Aorta (tissue), 5 donors: ENCODE data around the gene PRKCE. TPM values are rescaled to one million over a fixed set of nuclear protein-coding genes. Genes with fewer than 3 reads are reported as not detected.

Experiments
- ATAC-seq: fragments of 200-7000 bp; cut with Tn5 transposase; one replicate; pipeline ENCODE4 v1.9.1; 2022; ENCODE audit warnings: moderate library complexity; ENCODE audit not compliant: low FRiP score
- DNase-seq, 2 donors: peaks; one replicate each; pipeline ENCODE4 v3.0.0-alpha.2; 2020
- H3K27ac ChIP-seq, 2 donors: one replicate each; pipeline ENCODE4 v1.5.1; 2013; ENCODE audit warnings: low read length in 2 of 2, mild to moderate bottlenecking in 2 of 2, moderate library complexity in 2 of 2, control low read depth in 1 of 2, inconsistent platforms in 1 of 2, low read depth in 1 of 2
- H3K27me3 ChIP-seq, 2 donors: one replicate each; pipeline ENCODE4 v1.6.1; 2013; ENCODE audit warnings: control low read depth in 1 of 2, low read length in 1 of 2, mild to moderate bottlenecking in 1 of 2, moderate library complexity in 1 of 2; ENCODE audit not compliant: insufficient read depth in 2 of 2, control insufficient read depth in 1 of 2
- H3K36me3 ChIP-seq, 2 donors: one replicate each; pipeline ENCODE4 v1.6.1; 2013; ENCODE audit warnings: control low read depth in 1 of 2, low read length in 1 of 2, mild to moderate bottlenecking in 1 of 2; ENCODE audit not compliant: insufficient read depth in 2 of 2, control insufficient read depth in 1 of 2
- H3K4me1 ChIP-seq, 2 donors: one replicate each; pipeline ENCODE4 v1.6.1; 2013; ENCODE audit warnings: low read length in 2 of 2, control low read depth in 1 of 2, mild to moderate bottlenecking in 1 of 2, moderate library complexity in 1 of 2; ENCODE audit not compliant: insufficient read depth in 2 of 2, control insufficient read depth in 1 of 2
- H3K4me3 ChIP-seq, 2 donors: one replicate each; pipeline ENCODE4 v1.5.1; 2013; ENCODE audit warnings: low read length in 2 of 2, control low read depth in 1 of 2, mild to moderate bottlenecking in 1 of 2
- H3K9me3 ChIP-seq: one replicate; pipeline ENCODE4 v1.6.1; 2013; ENCODE audit warnings: mild to moderate bottlenecking, low read length; ENCODE audit not compliant: control insufficient read depth
- WGBS, 2 donors: extraction: QIAGEN DNeasy Blood & Tissue Kit; methylation state at CpG; one replicate each; pipeline ENCODE4 v1.1.7; 2013; 5-methylcytosine and 5-hydroxymethylcytosine counted together
- intact Hi-C, 2 donors: fragments of 100-400 bp; cut with DNase I; formaldehyde crosslinking; loops; one replicate each; pipeline versions ENCODE4 v1.14.2 to v1.15.0; 2022
- polyA plus RNA-seq, 2 donors: library from polyadenylated mRNA; stranded (reverse); fragments of 200-250 nt; gene quantifications; one replicate each; pipeline ENCODE4 v1.2.3, GENCODE V29; 2013
- total RNA-seq, 2 donors: library from RNA; stranded (reverse); fragmentation: NEBNext Ultra II Directional; extraction: Animal tissue kit (Norgen Biotek cat#: 25700); gene quantifications; one replicate each; pipeline ENCODE4 v1.2.1, GENCODE V29; 2021
- donor health status: healthy with polysubstance abuse.
- donor health status: Bipolar disorder and iron deficiency.
- donor health status: DM: no; HTN: no; CAD: no.
- donor health status: DM: no; HTN: no; CAD: no.
- donor health status: DM: yes; HTN: yes; CAD: no.

The PRKCE gene
- total and polyA plus RNA-seq, 4 donors = 1.5 to 23.8 (median 11.2) TPM

GRCh38 chr2:45874344-45874743, 222.9 kb downstream of the PRKCE start:
- intact Hi-C loops = no loop called here
- no peaks in the 10 kb centered on the region for H3K27me3 ChIP-seq
- no peaks in the 10 kb centered on the region for H3K36me3 ChIP-seq
- no peaks in the 10 kb centered on the region for H3K9me3 ChIP-seq
- ATAC-seq (peak; percentile 88), DNase-seq (peak; percentile 81 to 86)
- H3K27ac ChIP-seq = no peak overlapping the region
- WGBS, 2 donors = 20 to 29% methylated on average over 3 of the region's 3 CpGs
- no peak overlapping the region for H3K4me3 ChIP-seq
- H3K4me1 ChIP-seq = no peaks in the 10 kb centered on the region

- Histone ChIP-seq H3K36me3 (no peaks in the 10 kb centered on the region), H3K9me3 (no peaks in the 10 kb centered on the region), H3K4me1 (no peaks in the 10 kb centered on the region), H3K4me3 (no peak overlapping the region), H3K27me3 (no peaks in the 10 kb centered on the region), H3K27ac (no peak overlapping the region)
- WGBS, 2 donors = 95 to 97% methylated on average over 2 of the region's 2 CpGs
- intact Hi-C loops = no loop called here
- ATAC-seq (no peak), DNase-seq (no peak)
These were observed 225.1 kb downstream of the PRKCE start for GRCh38 chr2:45876611-45877010.

GRCh38 chr2:45879406-45879805, 227.9 kb downstream of the PRKCE start:
- Histone ChIP-seq H3K4me3 (no peak overlapping the region), H3K27me3 (no peaks in the 10 kb centered on the region), H3K9me3 (no peaks in the 10 kb centered on the region), H3K36me3 (no peaks in the 10 kb centered on the region), H3K4me1 (peaks cover 0 to 11% of the 10 kb centered on the region in 2 donors), H3K27ac (no peak overlapping the region)
- intact Hi-C loops = no loop called here
- ATAC-seq = no peak
- 94 to 97% methylated on average over 6 of the region's 6 CpGs for WGBS, 2 donors
- no peak for DNase-seq

- Histone ChIP-seq H3K4me3 (no peak overlapping the region), H3K27me3 (no peaks in the 10 kb centered on the region), H3K4me1 (peaks cover 0 to 11% of the 10 kb centered on the region in 2 donors), H3K27ac (no peak overlapping the region), H3K36me3 (no peaks in the 10 kb centered on the region), H3K9me3 (no peaks in the 10 kb centered on the region)
- ATAC-seq = no peak
- DNase-seq = no peak
- intact Hi-C loops = no loop called here
- WGBS, 2 donors = 94 to 99% methylated on average over 2 of the region's 2 CpGs
These were observed 228.5 kb downstream of the PRKCE start for GRCh38 chr2:45879936-45880335.

GRCh38 chr2:45881970-45882581, 230.6 kb downstream of the PRKCE start:
- ATAC-seq = no peak
- WGBS, 2 donors = 93 to 97% methylated on average over 7 of the region's 7 CpGs
- intact Hi-C loops = no loop called here

GRCh38 chr2:45882707-45883602, 231.5 kb downstream of the PRKCE start:
- Histone ChIP-seq H3K9me3 (no peaks in the 10 kb centered on the region), H3K27ac (no peak overlapping the region), H3K36me3 (no peaks in the 10 kb centered on the region), H3K27me3 (no peaks in the 10 kb centered on the region), H3K4me3 (no peak overlapping the region), H3K4me1 (peaks cover 0 to 11% of the 10 kb centered on the region in 2 donors)
- ATAC-seq = peak; percentile 31
- intact Hi-C loops = no loop called here
- WGBS, 2 donors = 42 to 49% methylated on average over 21 of the region's 21 CpGs
- peak in 1 of 2 donors; percentile 65 for DNase-seq

More at GRCh38 chr2:45881970-45882581, 230.6 kb downstream of the PRKCE start:
- H3K36me3 ChIP-seq = no peaks in the 10 kb centered on the region
- H3K9me3 ChIP-seq = no peaks in the 10 kb centered on the region
- H3K4me3 ChIP-seq = no peak overlapping the region
- DNase-seq = no peak
- no peak overlapping the region for H3K27ac ChIP-seq
- peaks cover 0 to 11% of the 10 kb centered on the region in 2 donors for H3K4me1 ChIP-seq
- no peaks in the 10 kb centered on the region for H3K27me3 ChIP-seq

- H3K36me3 ChIP-seq = no peaks in the 10 kb centered on the region
- peak; percentile 8 for ATAC-seq
- no peak overlapping the region for H3K27ac ChIP-seq
- H3K4me1 ChIP-seq = peaks cover 0 to 11% of the 10 kb centered on the region in 2 donors
- no peaks in the 10 kb centered on the region for H3K27me3 ChIP-seq
- H3K4me3 ChIP-seq = no peak overlapping the region
- 70 to 80% methylated on average over 3 of the region's 3 CpGs for WGBS, 2 donors
- intact Hi-C loops = no loop called here
- no peak for DNase-seq
- no peaks in the 10 kb centered on the region for H3K9me3 ChIP-seq
These were observed 232.1 kb downstream of the PRKCE start for GRCh38 chr2:45883603-45884000.

- Histone ChIP-seq H3K4me1 (peaks cover 0 to 11% of the 10 kb centered on the region in 2 donors), H3K36me3 (no peaks in the 10 kb centered on the region), H3K27ac (no peak overlapping the region), H3K4me3 (no peak overlapping the region), H3K9me3 (no peaks in the 10 kb centered on the region), H3K27me3 (no peaks in the 10 kb centered on the region)
- intact Hi-C loops = no loop called here
- ATAC-seq = no peak
- DNase-seq = no peak
- WGBS, 2 donors = 72 to 78% methylated on average over 2 of the region's 2 CpGs
These were observed 232.7 kb downstream of the PRKCE start for GRCh38 chr2:45884126-45884525.
